ENCODE data around the gene TSPEAR.
"Not testable (repeated sequence)": the region's sequence is repeated elsewhere in the genome, so short reads cannot be mapped to it uniquely, and the experiment has no call there.

Gene TSPEAR

GRCh38 chr21:44636209-44637017 is 75.0 kb downstream of the TSPEAR start:
- no peak for DNase-seq (ENCODE audit: low read depth in 4 of 4, low spot score in 1 of 4)

GRCh38 chr21:44632067-44632466 is 79.3 kb downstream of the TSPEAR start:
- DNase-seq (ENCODE audit: low read depth in 4 of 4, low spot score in 1 of 4): no peak

- no peak for DNase-seq (ENCODE audit: low read depth in 4 of 4, low spot score in 1 of 4)
These were observed 80.9 kb downstream of the TSPEAR start for GRCh38 chr21:44630440-44630839.

GRCh38 chr21:44628707-44629391 is 82.5 kb downstream of the TSPEAR start:
- DNase-seq (ENCODE audit: low read depth in 4 of 4, low spot score in 1 of 4): no peak

GRCh38 chr21:44627831-44628233 is 83.5 kb downstream of the TSPEAR start:
- not testable (repeated sequence) for DNase-seq (ENCODE audit: low read depth in 4 of 4, low spot score in 1 of 4)

GRCh38 chr21:44627181-44627822 is 84.1 kb downstream of the TSPEAR start:
- not testable (repeated sequence) for DNase-seq (ENCODE audit: low read depth in 4 of 4, low spot score in 1 of 4)

- no peak for DNase-seq (ENCODE audit: low read depth in 4 of 4, low spot score in 1 of 4)
These were observed 84.7 kb downstream of the TSPEAR start, which contains the start of gene KRTAP10-9 for GRCh38 chr21:44626673-44627143. KRTAP10-9 (plus strand) TSS chr21:44627093; CDS start chr21:44627172, 79 bp downstream.

GRCh38 chr21:44626262-44626661 is 85.1 kb downstream of the TSPEAR start:
- DNase-seq (ENCODE audit: low read depth in 4 of 4, low spot score in 1 of 4): no peak

- no peak for DNase-seq (ENCODE audit: low read depth in 4 of 4, low spot score in 1 of 4)
These were observed 85.6 kb downstream of the TSPEAR start for GRCh38 chr21:44625756-44626155.

GRCh38 chr21:44623575-44623974 is 87.8 kb downstream of the TSPEAR start:
- no peak for DNase-seq (ENCODE audit: low read depth in 4 of 4, low spot score in 1 of 4)

- no peak for DNase-seq (ENCODE audit: low read depth in 4 of 4, low spot score in 1 of 4)
These were observed 91.5 kb downstream of the TSPEAR start for GRCh38 chr21:44619886-44620285.

- peak; percentile 10 to 29 (median 21) for DNase-seq (ENCODE audit: low read depth in 4 of 4, low spot score in 1 of 4)
These were observed 92.5 kb downstream of the TSPEAR start for GRCh38 chr21:44618909-44619308.

- DNase-seq (ENCODE audit: low read depth in 4 of 4, low spot score in 1 of 4): no peak
These were observed 92.9 kb downstream of the TSPEAR start for GRCh38 chr21:44618504-44618903.

- no peak for DNase-seq (ENCODE audit: low read depth in 4 of 4, low spot score in 1 of 4)
These were observed 94.3 kb downstream of the TSPEAR start for GRCh38 chr21:44617071-44617501.

GRCh38 chr21:44616591-44616926 is 94.8 kb downstream of the TSPEAR start:
- DNase-seq (ENCODE audit: low read depth in 4 of 4, low spot score in 1 of 4): no peak

- no peak for DNase-seq (ENCODE audit: low read depth in 4 of 4, low spot score in 1 of 4)
These were observed 95.3 kb downstream of the TSPEAR start for GRCh38 chr21:44615911-44616590.

GRCh38 chr21:44615466-44615865 is 95.9 kb downstream of the TSPEAR start:
- no peak for DNase-seq (ENCODE audit: low read depth in 4 of 4, low spot score in 1 of 4)

GRCh38 chr21:44614961-44615391 is 96.4 kb downstream of the TSPEAR start:
- no peak for DNase-seq (ENCODE audit: low read depth in 4 of 4, low spot score in 1 of 4)

- DNase-seq (ENCODE audit: low read depth in 4 of 4, low spot score in 1 of 4): no peak
These were observed 97.2 kb downstream of the TSPEAR start for GRCh38 chr21:44614161-44614631.

- no peak for DNase-seq (ENCODE audit: low read depth in 4 of 4, low spot score in 1 of 4)
These were observed 97.8 kb downstream of the TSPEAR start for GRCh38 chr21:44613386-44614155.
